HG03103 (cell line): ENCODE results near the gene GSTP1.
A peak's percentile ranks its signal among the peaks of the same experiment; 100 is the strongest.
"Not testable (repeated sequence)": the region's sequence is repeated elsewhere in the genome, so short reads cannot be mapped to it uniquely, and the experiment has no call there.

Experiments used
- ATAC-seq: cut with Tn5 transposase; IDR thresholded peaks from one replicate; pipeline ENCODE4 v1.9.1; 2021; ENCODE audit warnings: low read depth; ENCODE audit not compliant: unreplicated experiment

The GSTP1 gene

GRCh38 chr11:67613313-67613959 is 29.8 kb downstream of the GSTP1 start:
- ATAC-seq: no peak

DNA sequence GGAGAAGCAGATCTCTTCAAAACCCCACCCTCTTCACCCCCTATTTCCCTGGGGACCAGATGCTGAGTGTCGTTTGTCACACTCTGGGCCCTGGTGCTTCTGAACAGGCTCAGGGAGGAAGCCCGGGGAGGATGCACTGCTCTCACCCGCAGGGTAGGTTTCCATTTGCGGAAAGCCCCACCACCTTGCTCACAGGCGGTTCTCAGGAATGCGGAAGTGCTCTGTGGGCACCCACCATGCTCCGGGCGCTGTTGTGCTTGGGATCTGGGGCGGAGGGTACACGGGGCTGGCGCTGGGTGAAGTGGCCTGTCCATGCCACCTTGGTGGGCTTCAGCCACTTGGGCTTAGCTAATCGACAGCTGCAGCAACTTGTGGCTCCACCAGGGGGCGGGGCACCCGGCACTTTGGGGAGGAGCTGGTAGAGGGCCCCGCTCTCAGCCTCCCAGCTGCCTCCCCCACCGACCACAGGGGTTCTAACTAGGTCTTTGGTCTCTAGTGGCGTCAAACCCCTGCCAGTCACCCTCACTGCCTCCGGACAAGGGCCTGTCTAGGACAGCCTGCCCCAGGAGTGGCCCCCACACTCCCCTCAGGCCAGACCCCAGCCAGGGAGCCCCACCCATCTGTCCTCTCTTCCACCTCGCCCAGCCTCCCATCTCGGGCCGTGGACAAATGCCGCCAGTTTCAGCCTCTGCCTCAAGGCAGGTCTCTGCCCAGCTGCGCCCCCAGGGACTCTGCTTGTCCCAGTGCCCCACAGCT is 30.5 kb downstream of the GSTP1 start:
- ATAC-seq: peak; percentile 69

DNA sequence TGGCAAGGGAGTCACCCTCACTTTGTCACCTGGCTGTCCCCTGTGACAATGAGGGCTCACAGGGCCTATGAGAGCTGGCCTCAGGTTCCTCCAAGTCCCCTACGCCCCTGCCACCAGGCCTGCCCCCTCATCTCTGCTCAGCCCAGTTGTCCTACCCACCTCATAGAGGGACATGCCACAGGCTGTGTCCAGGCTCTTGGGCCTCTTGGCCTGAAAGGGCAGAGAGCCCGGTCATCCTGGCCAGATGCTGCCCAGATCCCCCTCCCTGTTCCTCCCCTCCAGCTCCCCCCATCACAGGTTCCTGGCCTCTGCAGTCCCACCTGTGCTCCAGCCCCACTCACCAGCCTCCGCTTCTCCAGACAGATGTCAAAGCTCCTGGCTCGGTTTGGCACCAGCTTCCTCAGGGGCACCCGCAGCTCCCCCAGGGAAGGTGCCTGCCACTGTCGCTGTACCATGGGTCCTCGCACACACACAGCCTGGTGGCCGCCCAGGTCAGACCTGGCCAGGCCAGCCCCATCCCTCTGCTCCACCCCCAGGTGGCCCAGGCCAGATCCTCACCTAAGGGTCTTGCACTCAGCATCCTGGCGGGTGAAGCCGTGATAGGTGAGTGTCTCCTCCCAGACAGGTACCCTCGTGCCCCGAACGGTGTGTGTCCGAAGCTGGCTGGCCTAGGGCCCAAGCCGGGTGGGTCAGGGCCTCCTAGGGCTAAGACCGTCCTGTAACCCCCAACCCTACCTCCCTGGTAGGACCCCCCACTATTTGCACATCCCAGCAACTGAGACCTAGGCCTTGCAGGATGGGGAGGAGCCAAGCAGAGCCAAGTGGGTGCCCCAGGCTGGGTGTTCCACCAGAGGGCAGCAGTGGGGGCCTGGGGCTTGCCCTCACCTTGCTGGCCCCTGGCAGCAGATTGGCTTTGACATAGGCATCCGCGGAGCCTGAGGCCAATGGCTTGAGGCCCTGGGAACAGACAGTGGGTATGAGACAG is 31.4 kb downstream of the GSTP1 start:
- no peak for ATAC-seq

GRCh38 chr11:67615728-67616430 is 32.3 kb downstream of the GSTP1 start:
- no peak for ATAC-seq

DNA sequence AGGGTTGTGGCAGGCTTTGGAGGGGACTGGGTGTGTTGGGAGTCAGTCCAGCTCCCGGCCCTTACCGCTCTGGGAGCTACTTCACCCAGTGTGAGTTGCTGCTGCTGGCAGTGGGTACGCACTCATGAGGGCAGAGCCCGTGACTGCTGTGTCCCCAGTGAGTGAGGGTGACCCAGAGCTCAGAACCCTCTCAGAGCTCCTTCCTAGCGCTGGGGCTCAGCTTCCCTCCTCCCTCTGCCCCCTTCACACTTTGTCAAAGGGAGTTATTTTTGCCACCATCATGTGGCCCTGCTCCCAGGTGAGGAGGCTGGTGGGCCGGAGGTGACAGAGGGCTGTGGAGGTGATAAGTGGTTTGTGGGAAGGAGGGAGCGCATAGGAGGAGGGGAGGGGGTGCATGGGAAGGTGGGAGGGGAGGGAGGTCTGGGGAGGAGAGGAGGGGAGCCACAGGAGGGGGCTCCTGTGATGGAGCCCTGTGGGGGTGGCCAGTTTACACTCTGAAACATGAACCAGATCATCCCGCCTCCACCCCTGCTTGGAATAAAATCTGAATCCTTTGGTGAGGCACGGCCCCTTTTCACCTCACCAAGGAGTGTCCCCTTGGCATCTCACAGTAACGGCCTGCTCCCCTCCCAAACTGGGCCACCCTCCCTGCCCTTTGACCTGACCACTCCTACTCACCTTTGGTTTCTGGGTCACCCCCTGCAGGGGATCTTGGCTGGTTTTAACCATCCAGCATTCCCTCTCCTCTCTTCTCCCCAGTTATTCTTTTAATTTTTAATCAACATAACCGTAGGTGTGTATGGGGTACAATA is 33.0 kb downstream of the GSTP1 start:
- ATAC-seq: no peak

GRCh38 chr11:67617243-67617953 is 33.8 kb downstream of the GSTP1 start:
- ATAC-seq: no peak

DNA sequence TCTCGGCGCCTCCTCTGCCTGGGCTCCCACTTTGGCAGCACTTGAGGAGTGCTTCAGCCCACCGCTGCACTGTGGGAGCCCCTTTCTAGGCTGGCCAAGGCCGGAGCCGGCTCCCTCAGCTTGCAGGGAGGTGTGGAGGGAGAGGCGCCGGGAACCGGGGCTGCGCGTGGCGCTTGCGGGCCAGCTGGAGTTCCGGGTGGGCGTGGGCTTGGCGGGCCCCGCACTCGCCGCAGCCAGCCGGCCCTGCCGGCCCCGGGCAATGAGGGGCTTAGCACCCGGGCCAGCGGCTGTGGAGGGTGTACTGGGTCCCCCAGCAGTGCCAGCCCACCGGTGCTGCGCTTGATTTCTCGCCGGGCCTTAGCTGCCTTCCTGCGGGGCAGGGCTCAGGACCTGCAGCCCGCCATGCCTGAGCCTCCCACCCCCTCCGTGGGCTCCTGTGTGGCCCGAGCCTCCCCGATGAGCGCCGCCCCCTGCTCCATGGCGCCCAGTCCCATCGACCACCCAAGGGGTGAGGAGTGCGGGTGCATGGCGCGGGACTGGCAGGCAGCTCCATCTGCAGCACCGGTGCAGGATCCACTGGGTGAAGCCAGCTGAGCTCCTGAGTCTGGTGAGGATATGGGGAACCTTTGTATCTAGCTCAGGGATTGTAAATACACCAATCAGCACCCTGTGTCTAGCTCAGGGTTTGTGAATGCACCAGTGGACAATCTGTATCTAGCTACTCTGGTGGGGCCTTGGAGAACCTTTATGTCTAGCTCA is 35.5 kb downstream of the GSTP1 start:
- not testable (repeated sequence) for ATAC-seq

DNA sequence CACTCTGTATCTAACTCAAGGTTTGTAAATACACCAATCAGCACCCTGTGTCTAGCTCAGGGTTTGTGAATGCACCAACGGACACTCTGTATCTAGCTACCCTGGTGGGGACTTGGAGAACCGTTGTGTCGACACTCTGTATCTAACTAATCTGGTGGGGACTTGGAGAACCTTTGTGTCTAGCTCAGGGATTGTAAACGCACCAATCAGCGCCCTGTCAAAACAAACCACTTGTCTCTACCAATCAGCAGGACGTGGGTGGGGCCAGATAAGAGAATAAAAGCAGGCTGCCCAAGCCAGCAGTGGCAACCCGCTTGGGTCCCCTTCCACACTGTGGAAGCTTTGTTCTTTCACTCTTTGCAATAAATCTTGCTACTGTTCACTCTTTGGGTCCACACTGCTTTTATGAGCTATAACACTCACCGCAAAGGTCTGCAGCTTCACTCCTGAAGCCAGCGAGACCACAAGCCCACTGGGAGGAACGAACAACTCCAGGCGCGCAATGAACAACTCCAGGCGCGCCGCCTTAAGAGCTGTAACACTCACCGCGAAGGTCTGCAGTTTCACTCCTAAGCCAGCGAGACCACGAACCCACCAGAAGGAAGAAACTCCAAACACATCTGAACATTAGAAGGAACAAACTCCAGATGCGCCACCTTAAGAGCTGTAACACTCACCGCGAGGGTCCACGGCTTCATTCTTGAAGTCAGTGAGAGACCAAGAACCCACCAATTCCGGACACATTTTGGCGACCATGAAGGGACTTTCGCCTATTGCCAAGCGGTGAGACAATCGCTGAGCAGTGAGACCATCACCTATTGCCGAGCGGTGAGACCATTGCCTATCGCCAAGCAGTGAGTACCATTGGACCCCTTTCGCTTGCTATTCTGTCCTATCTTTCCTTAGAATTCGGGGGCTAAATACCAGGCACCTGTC is 36.3 kb downstream of the GSTP1 start:
- ATAC-seq: not testable (repeated sequence)

- ATAC-seq: not testable (repeated sequence)
These were observed 37.0 kb downstream of the GSTP1 start for GRCh38 chr11:67620621-67621020.

GRCh38 chr11:67621928-67622327 is 38.3 kb downstream of the GSTP1 start:
- ATAC-seq: not testable (repeated sequence)

DNA sequence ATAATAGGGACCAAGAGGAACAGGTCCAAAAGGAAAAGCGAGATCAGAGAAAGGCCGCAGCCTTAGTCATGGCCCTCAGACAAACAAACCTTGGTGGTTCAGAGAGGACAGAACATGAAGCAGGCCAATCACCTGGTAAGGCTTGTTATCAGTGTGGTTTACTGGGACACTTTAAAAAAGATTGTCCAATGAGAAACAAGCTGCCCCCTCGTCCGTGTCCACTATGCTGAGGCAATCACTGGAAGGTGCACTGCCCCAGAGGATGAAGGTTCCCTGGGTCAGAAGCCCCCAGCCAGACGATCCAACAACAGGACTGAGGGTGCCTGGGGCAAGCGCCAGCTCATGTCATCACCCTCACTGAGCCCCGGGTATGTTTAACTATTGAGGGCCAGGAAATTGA is 39.3 kb downstream of the GSTP1 start:
- ATAC-seq: not testable (repeated sequence)

DNA sequence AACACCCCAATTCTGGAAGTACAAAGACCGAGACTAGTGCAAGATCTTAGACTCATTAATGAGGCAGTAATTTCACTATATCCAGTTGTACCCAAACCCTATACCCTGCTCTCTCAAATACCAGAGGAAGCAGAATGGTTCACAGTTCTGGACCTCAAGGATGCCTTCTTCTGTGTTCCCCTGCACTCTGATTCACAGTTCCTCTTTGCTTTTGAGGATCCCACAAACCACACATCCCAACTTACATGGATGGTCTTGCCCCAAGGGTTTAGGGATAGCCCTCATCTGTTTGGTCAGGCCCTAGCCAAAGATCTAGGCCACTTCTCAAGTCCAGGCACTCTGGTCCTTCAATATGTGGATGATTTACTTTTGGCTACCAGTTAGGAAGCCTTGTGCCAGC is 40.2 kb downstream of the GSTP1 start:
- not testable (repeated sequence) for ATAC-seq

GRCh38 chr11:67626131-67626833 is 42.7 kb downstream of the GSTP1 start:
- ATAC-seq: not testable (repeated sequence)

DNA sequence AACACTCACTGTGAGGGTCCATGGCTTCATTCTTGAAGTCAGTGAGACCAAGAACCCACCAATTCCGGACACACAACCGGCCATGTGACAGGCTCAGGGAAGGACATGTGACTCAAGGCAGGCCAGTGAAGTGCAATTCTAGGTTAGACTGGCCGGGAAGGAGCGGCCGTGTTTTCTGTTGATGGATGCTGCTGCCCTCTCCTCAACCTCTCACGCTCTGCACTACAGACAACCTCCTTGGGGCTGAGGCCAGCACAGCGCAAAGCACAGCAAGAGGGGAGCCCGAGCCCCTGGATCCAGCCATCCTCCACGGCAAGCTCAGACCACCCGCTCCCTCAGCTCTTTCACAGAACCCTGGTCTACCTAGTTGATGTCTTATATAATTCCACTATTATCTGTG is 43.4 kb downstream of the GSTP1 start:
- ATAC-seq: no peak

GRCh38 chr11:67627441-67627811 is 43.8 kb downstream of the GSTP1 start:
- ATAC-seq: no peak

DNA sequence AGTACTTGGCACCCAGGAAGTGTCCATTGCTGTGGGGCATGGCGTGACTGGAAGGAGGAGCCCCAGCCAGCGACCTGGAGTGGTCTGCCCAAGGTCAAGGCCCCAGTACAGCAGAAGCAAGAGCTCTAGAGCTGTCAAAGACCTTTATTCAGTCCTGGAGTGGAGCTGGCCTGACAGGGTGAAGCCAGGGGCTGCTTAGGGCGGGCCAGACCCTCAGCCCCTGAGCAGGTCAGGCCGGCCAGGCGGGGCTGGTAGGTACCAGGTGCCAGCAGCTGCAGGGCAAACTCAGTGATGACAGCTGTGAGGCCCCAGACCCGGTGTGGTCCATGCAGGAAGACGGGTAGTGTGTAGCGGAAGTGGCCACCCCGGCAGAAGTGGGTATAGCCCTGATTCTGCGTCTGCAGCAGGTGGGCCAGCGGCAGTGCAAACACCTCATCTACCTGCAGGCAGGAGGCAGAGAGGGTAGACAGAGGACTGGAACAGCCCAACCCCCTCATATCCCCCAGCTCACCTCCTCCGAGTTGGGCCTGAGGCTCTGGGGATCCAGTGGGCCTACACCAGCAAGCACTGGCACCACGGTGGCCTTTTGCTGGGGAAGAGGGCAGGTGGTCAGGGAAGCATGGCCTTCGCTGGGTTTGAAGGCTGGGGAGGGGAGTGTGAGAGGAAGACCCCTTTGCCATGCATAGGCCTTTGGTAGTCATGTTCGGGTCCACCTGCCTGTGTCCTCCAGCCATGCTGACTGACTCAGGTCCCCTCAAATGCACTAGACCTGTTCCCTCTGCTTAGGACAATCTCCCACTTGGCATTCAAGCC is 44.4 kb downstream of the GSTP1 start:
- ATAC-seq: no peak
